HCT116 (cell line): ENCODE measurements around the gene FAP. TPM values are rescaled to one million over a fixed set of nuclear protein-coding genes. Genes with fewer than 3 reads are reported as not detected.

ENCODE experiments used
- ATAC-seq: fragments of 200-7000 bp; cut with Tn5 transposase; 2 replicates; pipeline ENCODE4 v1.9.1; 2020; ENCODE audit warnings: mild to moderate bottlenecking, moderate library complexity
- BruUV-seq: library from RNA; stranded (reverse); fragments of 400-500 nt; replicated peaks from 2 replicates; lab custom pipeline; 2021; lab: Mats Ljungman, UMichigan
- CTCF ChIA-PET: fragments of 300-600 bp; sonication (Branson Sonifier 250); formaldehyde crosslinking; loops from one replicate; lab custom pipeline; 2021; ENCODE audit warnings: antibody characterized with exemption; lab: Charles Lee
- POLR2A ChIA-PET: fragments of 300-600, 350-600 bp; sonication (Branson Sonifier 250); formaldehyde crosslinking; loops from one replicate; lab custom pipeline; 2021; ENCODE audit warnings: antibody characterized with exemption; lab: Charles Lee
- RAD21 ChIA-PET, 2 experiments: fragments of 300-600 bp; sonication (Branson Sonifier 250); formaldehyde crosslinking; loops; one replicate each; lab custom pipeline; 2023; ENCODE audit warnings: low total read pairs in 2 of 2; ENCODE audit not compliant: uncharacterized antibody in 2 of 2, unreplicated experiment in 2 of 2, low non-redundant PET in 1 of 2; lab: Charles Lee
- DNase-seq: peaks from one replicate; pipeline ENCODE4 v3.0.0-alpha.2; 2010; ENCODE audit warnings: low read depth, low spot score
- H2AFZ ChIP-seq: fragments of 200-600 bp; shearing (Covaris generic), sonication (generic); 2 replicates; pipeline ENCODE4 v1.6.1; 2017; ENCODE audit warnings: low read depth, mixed run types, mixed read lengths, antibody characterized with exemption, low read length; ENCODE audit not compliant: poor library complexity, severe bottlenecking
- H3K27ac ChIP-seq: 2 replicates; pipeline ENCODE4 v1.5.1; 2012; ENCODE audit warnings: low read depth, low read length
- H3K27me3 ChIP-seq: fragments of 200-600 bp; sonication (generic); 2 replicates; pipeline ENCODE4 v1.6.1; 2016; ENCODE audit warnings: mixed run types, low read length, mixed read lengths; ENCODE audit not compliant: insufficient read depth
- H3K36me3 ChIP-seq, 2 experiments: fragments of 200-500 bp in 1 of 2; fragments of 200-600 bp in 1 of 2; sonication (Bioruptor generic) in 1 of 2; sonication (generic) in 1 of 2; 2 replicates each; pipeline versions ENCODE4 v1.5.1 to v1.6.1; 2014 to 2016; ENCODE audit warnings: low read length in 2 of 2, inconsistent platforms in 1 of 2, mixed read lengths in 1 of 2, mixed run types in 1 of 2; ENCODE audit not compliant: insufficient read depth in 2 of 2, control insufficient read depth in 1 of 2
- H3K4me1 ChIP-seq, 2 experiments: fragments of 200-600 bp in 1 of 2; sonication (generic) in 1 of 2; 2 replicates each; pipeline versions ENCODE4 v1.5.1 to v1.6.1; 2012 to 2017; ENCODE audit warnings: low read length in 2 of 2, inconsistent platforms in 1 of 2, mild to moderate bottlenecking in 1 of 2, mixed read lengths in 1 of 2, mixed run types in 1 of 2, moderate library complexity in 1 of 2; ENCODE audit not compliant: insufficient read depth in 2 of 2, control insufficient read depth in 1 of 2
- H3K4me2 ChIP-seq: fragments of 200-600 bp; sonication (generic); 2 replicates; pipeline ENCODE4 v1.6.1; 2017; ENCODE audit warnings: mixed run types, low read length, mixed read lengths
- H3K4me3 ChIP-seq, 2 experiments: fragments of 200-600 bp in 1 of 2; sonication (generic) in 1 of 2; replicated peaks in 1 of 2; 2 replicates each; pipeline ENCODE4 v1.5.1; 2011 to 2016; ENCODE audit warnings: low read length in 2 of 2, control low read depth in 1 of 2, low read depth in 1 of 2, mild to moderate bottlenecking in 1 of 2, mixed read lengths in 1 of 2, mixed run types in 1 of 2
- H3K79me2 ChIP-seq: fragments of 200-600 bp; sonication (generic); 2 replicates; pipeline ENCODE4 v1.6.1; 2017; ENCODE audit warnings: mild to moderate bottlenecking, mixed run types, low read length, moderate library complexity, mixed read lengths; ENCODE audit not compliant: insufficient read depth
- H3K9ac ChIP-seq: fragments of 200-600 bp; sonication (generic); 2 replicates; pipeline ENCODE4 v1.6.1; 2016; ENCODE audit warnings: low read length, mixed read lengths
- H3K9me2 ChIP-seq: fragments of 200-600 bp; sonication (generic), shearing (Covaris generic); 2 replicates; pipeline ENCODE4 v1.6.1; 2017; ENCODE audit warnings: mixed run types, mild to moderate bottlenecking, moderate library complexity; ENCODE audit not compliant: insufficient read depth
- H3K9me3 ChIP-seq, 2 experiments: fragments of 200-500 bp in 1 of 2; fragments of 200-600 bp in 1 of 2; sonication (Bioruptor generic) in 1 of 2; sonication (generic) in 1 of 2; 2 replicates each; pipeline ENCODE4 v1.6.1; 2014 to 2017; ENCODE audit warnings: low read length in 2 of 2, mixed read lengths in 2 of 2, inconsistent platforms in 1 of 2, low read depth in 1 of 2, mild to moderate bottlenecking in 1 of 2, mixed run types in 1 of 2, moderate library complexity in 1 of 2; ENCODE audit not compliant: control insufficient read depth in 1 of 2, insufficient read depth in 1 of 2
- H4K20me1 ChIP-seq: fragments of 200-600 bp; sonication (generic), shearing (Covaris generic); 2 replicates; pipeline ENCODE4 v1.6.1; 2017; ENCODE audit warnings: mixed run types, mild to moderate bottlenecking, moderate library complexity; ENCODE audit not compliant: insufficient read depth
- ATF3 ChIP-seq: IDR thresholded peaks from 2 replicates; pipeline ENCODE4 v1.6.1; 2012
- CTCF ChIP-seq, 3 experiments: fragments of 200-600 bp in 1 of 3; sonication (generic) in 1 of 3; IDR thresholded peaks in 2 of 3; conservative IDR thresholded peaks in 1 of 3; 2 replicates each; pipeline ENCODE4 v1.5.1; 2012 to 2017; ENCODE audit warnings: low read depth in 2 of 3, low read length in 2 of 3, antibody characterized with exemption in 1 of 3, borderline replicate concordance in 1 of 3, control low read depth in 1 of 3, mild to moderate bottlenecking in 1 of 3, mixed read lengths in 1 of 3, mixed run types in 1 of 3, moderate library complexity in 1 of 3; ENCODE audit not compliant: insufficient read depth in 1 of 3
- EGR1 ChIP-seq: IDR thresholded peaks from 2 replicates; pipeline ENCODE4 v1.6.1; 2012; ENCODE audit warnings: low read depth
- ELF1 ChIP-seq: IDR thresholded peaks from 2 replicates; pipeline ENCODE4 v1.6.1; 2012; ENCODE audit warnings: low read depth, borderline replicate concordance
- FOSL1 ChIP-seq: IDR thresholded peaks from 2 replicates; pipeline ENCODE4 v1.6.1; 2012; ENCODE audit warnings: low read depth
- JUND ChIP-seq: IDR thresholded peaks from 2 replicates; pipeline ENCODE4 v1.6.1; 2012
- MAX ChIP-seq: IDR thresholded peaks from 2 replicates; pipeline ENCODE4 v1.6.1; 2012
- POLR2A ChIP-seq: IDR thresholded peaks from 2 replicates; pipeline ENCODE4 v1.7.0; 2011; ENCODE audit warnings: borderline replicate concordance; ENCODE audit not compliant: insufficient read depth, insufficient read length; ENCODE audit errors: extremely low read depth
- POLR2AphosphoS5 ChIP-seq: IDR thresholded peaks from 2 replicates; pipeline ENCODE4 v1.6.1; 2011; ENCODE audit warnings: mild to moderate bottlenecking, low read depth, low read length, moderate library complexity
- RAD21 ChIP-seq: IDR thresholded peaks from 2 replicates; pipeline ENCODE4 v1.6.1; 2012; ENCODE audit warnings: low read depth, mild to moderate bottlenecking
- SIN3A ChIP-seq: IDR thresholded peaks from 2 replicates; pipeline ENCODE4 v1.6.1; 2012; ENCODE audit warnings: low read depth
- SRF ChIP-seq: IDR thresholded peaks from 2 replicates; pipeline ENCODE4 v1.6.1; 2012; ENCODE audit warnings: low read depth
- TCF7L2 ChIP-seq: IDR thresholded peaks from 2 replicates; pipeline ENCODE4 v1.7.0; 2011; ENCODE audit warnings: borderline replicate concordance, inconsistent platforms; ENCODE audit not compliant: insufficient read depth, insufficient read length; ENCODE audit errors: extremely low read depth
- ZFX ChIP-seq: fragments of 450-650 bp; IDR thresholded peaks from 2 replicates; pipeline ENCODE4 v1.6.1; 2017
- intact Hi-C: fragments of 100-400 bp; cut with micrococcal nuclease; formaldehyde crosslinking; loops from 2 replicates; pipeline ENCODE4 v1.10.0; 2022
- total RNA-seq: library from RNA; stranded (reverse); gene quantifications from one replicate; pipeline ENCODE4 v1.2.1, GENCODE V29; 2021; ENCODE audit not compliant: unreplicated experiment

FAP gene
- total RNA-seq, 1 experiment from 2014 or later = not detected

GRCh38 chr2:162211732-162212131, 31.5 kb downstream of the FAP start:
- no TSS peak for BruUV-seq
- no peak for DNase-seq
- ChIA-PET CTCF (interaction anchor here (1.5 kb wide), 1 partner anchor 10 kb away, joined by 5 read pairs; no protein-coding TSS in a partner anchor), POLR2A (no interaction called here), RAD21 (no interaction called here)
- Histone ChIP-seq H3K79me2 (no peaks in the 10 kb centered on the region), H3K4me1 (no peaks in the 10 kb centered on the region), H3K9ac (no peak overlapping the region), H4K20me1 (no peaks in the 10 kb centered on the region), H3K9me3 (no peaks in the 10 kb centered on the region), H3K27me3 (no peaks in the 10 kb centered on the region), H3K27ac (no peak overlapping the region), H3K4me3 (no peak overlapping the region), H3K9me2 (no peaks in the 10 kb centered on the region), H3K36me3 (no peaks in the 10 kb centered on the region), H3K4me2 (no peak overlapping the region), H2AFZ (no peak overlapping the region)
- intact Hi-C loops = no loop called here
- no peak for ATAC-seq
- no peak for TF ChIP-seq TCF7L2
- TF ChIP-seq CTCF (IDR thresholded peaks at IDR 0.05 in 2 of 3, conservative IDR thresholded peaks at IDR 0.05 in 1 of 3; ENCODE audit: borderline replicate concordance in 1 of 3, insufficient read depth in 1 of 3, low read depth in 2 of 3, low read length in 2 of 3) = no peak
- TF ChIP-seq ELF1 = no peak
- TF ChIP-seq MAX = no peak
- TF ChIP-seq ZFX = no peak
- no peak for TF ChIP-seq SIN3A
- TF ChIP-seq RAD21 = no peak
- no peak for TF ChIP-seq FOSL1
- no peak for TF ChIP-seq EGR1
- TF ChIP-seq POLR2AphosphoS5 = no peak
- no peak for TF ChIP-seq POLR2A
- TF ChIP-seq ATF3 = no peak
- no peak for TF ChIP-seq SRF
- no peak for TF ChIP-seq JUND
